ENCODE measurements around the gene CREG2. TPM values are rescaled to one million over a fixed set of nuclear protein-coding genes. Genes with fewer than 3 reads are reported as not detected.

CREG2 gene
- total RNA-seq, 1 donor = 1.5 TPM

DNA sequence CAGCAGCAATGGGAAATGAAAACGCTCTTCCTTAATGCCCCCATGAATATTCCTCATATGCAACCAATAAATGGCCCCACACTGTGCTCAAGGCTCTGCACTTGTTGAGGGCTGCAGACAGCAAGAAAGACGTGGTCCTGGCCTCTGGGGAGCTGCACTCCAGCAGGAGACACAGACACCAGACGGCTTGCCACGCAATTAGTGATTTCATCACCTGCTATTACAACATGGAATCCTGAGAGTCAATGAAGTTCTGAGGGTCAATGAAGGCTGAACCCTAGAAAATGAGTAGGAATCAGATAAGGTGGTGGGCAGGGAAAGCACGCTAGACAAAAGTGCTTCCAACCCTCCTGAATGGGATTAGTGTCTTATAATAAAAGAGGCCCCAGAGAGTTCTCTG is 18.9 kb downstream of the CREG2 start:
- TF ChIP-seq, protein P1, sequence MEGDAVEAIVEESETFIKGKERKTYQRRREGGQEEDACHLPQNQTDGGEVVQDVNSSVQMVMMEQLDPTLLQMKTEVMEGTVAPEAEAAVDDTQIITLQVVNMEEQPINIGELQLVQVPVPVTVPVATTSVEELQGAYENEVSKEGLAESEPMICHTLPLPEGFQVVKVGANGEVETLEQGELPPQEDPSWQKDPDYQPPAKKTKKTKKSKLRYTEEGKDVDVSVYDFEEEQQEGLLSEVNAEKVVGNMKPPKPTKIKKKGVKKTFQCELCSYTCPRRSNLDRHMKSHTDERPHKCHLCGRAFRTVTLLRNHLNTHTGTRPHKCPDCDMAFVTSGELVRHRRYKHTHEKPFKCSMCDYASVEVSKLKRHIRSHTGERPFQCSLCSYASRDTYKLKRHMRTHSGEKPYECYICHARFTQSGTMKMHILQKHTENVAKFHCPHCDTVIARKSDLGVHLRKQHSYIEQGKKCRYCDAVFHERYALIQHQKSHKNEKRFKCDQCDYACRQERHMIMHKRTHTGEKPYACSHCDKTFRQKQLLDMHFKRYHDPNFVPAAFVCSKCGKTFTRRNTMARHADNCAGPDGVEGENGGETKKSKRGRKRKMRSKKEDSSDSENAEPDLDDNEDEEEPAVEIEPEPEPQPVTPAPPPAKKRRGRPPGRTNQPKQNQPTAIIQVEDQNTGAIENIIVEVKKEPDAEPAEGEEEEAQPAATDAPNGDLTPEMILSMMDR (IDR thresholded peaks at IDR 0.05; ENCODE audit: insufficient read depth, low read length) = no peak
- no peak overlapping the region for H3K4me3 ChIP-seq (ENCODE audit: low read depth, low read length)
- no peak for DNase-seq (ENCODE audit: low read depth)

DNA sequence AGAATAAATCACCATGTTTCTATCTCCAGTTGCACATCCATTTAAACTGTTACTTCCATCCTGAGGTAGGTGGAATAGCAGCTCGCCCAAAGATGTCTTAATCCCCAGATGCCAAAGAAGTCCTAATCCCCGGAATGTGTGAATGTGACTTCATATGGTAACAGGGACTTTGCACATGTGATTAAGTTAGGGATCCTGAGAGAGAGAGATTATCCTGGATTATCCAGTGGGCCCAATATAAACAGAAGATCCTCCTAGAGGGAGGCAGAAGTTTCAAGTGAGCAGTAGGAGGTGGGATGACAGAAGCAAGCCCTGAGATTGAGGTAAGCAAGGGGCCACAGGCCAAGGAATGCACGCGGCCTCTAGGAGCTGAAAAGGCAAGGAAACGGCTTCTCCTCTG is 19.8 kb downstream of the CREG2 start:
- TF ChIP-seq, protein P1 (IDR thresholded peaks at IDR 0.05; ENCODE audit: insufficient read depth, low read length) = no peak
- H3K4me3 ChIP-seq (ENCODE audit: low read depth, low read length) = no peak overlapping the region
- no peak for DNase-seq (ENCODE audit: low read depth)

DNA sequence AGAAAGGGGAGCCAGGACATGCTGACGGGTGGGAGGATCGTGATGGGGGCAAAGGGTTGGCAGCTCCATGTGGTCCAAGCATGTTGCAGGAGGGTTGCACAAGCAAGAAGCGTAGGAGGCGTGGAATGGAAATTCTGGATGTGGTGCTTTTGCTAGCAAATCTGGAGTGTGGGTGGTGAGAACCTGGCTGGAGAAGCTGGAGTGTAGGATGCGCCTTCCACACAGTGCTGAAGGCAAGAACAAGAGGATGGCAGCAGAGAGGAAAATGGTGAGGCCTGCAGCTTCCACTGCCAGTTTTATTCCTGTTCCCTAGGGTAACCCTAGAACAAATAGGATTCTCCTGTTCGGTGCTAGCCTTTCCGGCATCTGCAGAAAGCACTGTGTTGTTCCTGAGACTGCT is 22.4 kb downstream of the CREG2 start:
- H3K4me3 ChIP-seq (ENCODE audit: low read depth, low read length) = no peak overlapping the region
- TF ChIP-seq, protein P1 (IDR thresholded peaks at IDR 0.05; ENCODE audit: insufficient read depth, low read length) = no peak
- no peak for DNase-seq (ENCODE audit: low read depth)

DNA sequence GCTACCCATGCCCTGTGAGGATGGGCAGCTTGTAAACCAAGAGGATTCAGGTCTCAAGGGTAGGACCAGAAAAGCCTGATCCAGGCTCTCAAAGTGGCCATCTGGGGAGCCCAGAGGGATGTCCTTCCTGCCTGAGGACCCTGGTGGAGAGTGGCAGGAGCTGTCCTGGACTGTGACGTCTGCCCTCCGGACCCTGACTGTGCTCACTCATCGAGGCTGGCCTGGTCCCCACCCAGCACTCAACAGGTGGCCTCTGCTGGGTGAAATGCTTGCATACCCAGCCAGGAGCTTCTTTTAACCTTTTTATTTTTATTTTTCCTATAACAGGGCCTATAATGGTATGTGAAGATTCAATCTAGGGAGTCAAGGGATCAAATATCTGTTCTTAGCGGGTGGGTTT is 24.5 kb downstream of the CREG2 start:
- TF ChIP-seq, protein P1 (IDR thresholded peaks at IDR 0.05; ENCODE audit: insufficient read depth, low read length) = no peak
- DNase-seq (ENCODE audit: low read depth) = no peak
- no peak overlapping the region for H3K4me3 ChIP-seq (ENCODE audit: low read depth, low read length)

DNA sequence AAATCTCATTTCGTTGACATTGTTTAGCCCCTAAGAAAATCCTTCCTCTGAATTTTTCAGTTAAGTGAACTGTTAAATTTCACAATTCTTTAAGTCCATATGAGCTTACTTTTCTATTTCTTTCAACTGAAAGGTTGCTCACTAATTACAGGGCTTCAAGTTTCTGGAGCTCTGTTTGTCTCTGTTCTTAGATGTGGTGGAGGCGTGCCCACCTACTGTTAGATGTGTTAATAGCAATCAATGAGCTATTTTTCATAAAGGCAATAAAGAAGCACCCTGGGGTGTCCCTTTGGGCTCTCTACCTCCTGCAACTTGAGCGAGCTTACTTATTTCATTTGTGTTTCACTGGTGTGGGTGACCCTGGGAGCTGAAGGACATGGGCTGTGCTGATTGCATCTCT is 25.0 kb downstream of the CREG2 start:
- H3K4me3 ChIP-seq (ENCODE audit: low read depth, low read length) = no peak overlapping the region
- TF ChIP-seq, protein P1 (IDR thresholded peaks at IDR 0.05; ENCODE audit: insufficient read depth, low read length) = no peak
- no peak for DNase-seq (ENCODE audit: low read depth)

DNA sequence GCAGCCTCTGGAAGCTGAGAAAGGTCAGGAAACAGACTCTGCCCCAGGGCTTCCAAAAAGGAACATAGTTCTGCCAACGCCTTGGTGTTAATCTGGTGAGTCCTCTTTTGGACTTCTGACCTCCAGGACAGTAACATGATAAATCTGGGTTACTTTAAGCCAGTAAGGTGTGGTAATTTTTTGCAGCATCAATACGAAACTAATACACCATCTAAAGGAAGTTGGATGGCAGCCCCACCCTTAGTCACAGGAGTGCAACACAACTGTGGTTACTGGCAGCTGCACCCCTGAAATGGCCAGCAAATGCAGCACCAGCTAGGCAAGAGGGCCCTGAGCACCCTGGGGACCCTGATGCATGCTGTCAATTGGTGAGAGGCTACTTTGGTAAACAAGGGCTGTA is 25.8 kb downstream of the CREG2 start:
- DNase-seq (ENCODE audit: low read depth) = no peak
- TF ChIP-seq, protein P1 (IDR thresholded peaks at IDR 0.05; ENCODE audit: insufficient read depth, low read length) = no peak

DNA sequence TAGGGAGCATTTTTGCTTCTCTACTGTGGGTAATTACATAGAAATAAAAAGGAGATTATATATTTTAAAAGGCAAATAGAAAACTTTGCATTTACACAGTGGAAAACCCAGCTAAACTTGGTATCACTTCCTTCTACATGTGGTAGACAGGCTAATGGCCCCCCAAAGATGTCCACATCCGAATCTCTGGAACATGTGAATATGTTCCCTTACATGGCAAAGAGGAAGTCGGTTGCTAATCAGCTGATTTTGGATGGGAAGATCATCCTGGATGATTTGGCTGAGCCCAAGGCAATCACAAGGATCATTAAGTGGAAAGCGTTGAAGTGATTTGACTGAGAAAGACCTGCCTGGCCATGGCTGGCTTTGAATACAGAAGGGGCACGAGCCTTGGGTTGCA is 26.2 kb downstream of the CREG2 start:
- TF ChIP-seq, protein P1 (IDR thresholded peaks at IDR 0.05; ENCODE audit: insufficient read depth, low read length) = no peak
- DNase-seq (ENCODE audit: low read depth) = no peak
- no peak overlapping the region for H3K4me3 ChIP-seq (ENCODE audit: low read depth, low read length)

More for the DNA sequence above, 25.8 kb downstream of the CREG2 start:
- H3K4me3 ChIP-seq (ENCODE audit: low read depth, low read length) = no peak overlapping the region

All from fibroblast of the aortic adventitia (primary cell).